ENCODE data around the gene ACP7.

ACP7 gene

GRCh38 chr19:39110263-39110967 lies 26.2 kb downstream of the ACP7 start:
- no peak overlapping the region for H3K4me3 ChIP-seq (ENCODE audit: low read length)
- no peaks in the 10 kb centered on the region for H4K20me1 ChIP-seq (ENCODE audit: control insufficient read depth, insufficient read depth, low read depth, low read length)
- 0 out of 2 replicates have a peak, but pooled peaks cover 4% of the 10 kb centered on the region for H3K27me3 ChIP-seq (ENCODE audit: control insufficient read depth, low read length)
- no peak overlapping the region for H3K27ac ChIP-seq (ENCODE audit: low read depth, low read length)
- no peaks in the 10 kb centered on the region for H3K9me3 ChIP-seq (ENCODE audit: control insufficient read depth, insufficient read depth, low read length)
- H3K36me3 ChIP-seq (ENCODE audit: control insufficient read depth, low read length) = no peaks in the 10 kb centered on the region
- H3K4me2 ChIP-seq (ENCODE audit: low read length) = no peak overlapping the region
- H3K4me1 ChIP-seq (ENCODE audit: control insufficient read depth, low read length) = no peaks in the 10 kb centered on the region
- no peaks in the 10 kb centered on the region for H3K9me2 ChIP-seq (replicated peaks; ENCODE audit: control insufficient read depth, low read length)
- TF ChIP-seq CTCF (IDR thresholded peaks at IDR 0.05; ENCODE audit: low read depth, low read length, poor library complexity, severe bottlenecking) (peak; percentile 80), EZH2phosphoT487 (IDR thresholded peaks at IDR 0.05; ENCODE audit: borderline replicate concordance, low read length) (no peak)
- no peaks in the 10 kb centered on the region for H3F3A ChIP-seq (ENCODE audit: control insufficient read depth, insufficient read depth)
- H3K79me2 ChIP-seq (ENCODE audit: control insufficient read depth, low read length) = no peaks in the 10 kb centered on the region

- Histone ChIP-seq H3K9me3 (ENCODE audit: control insufficient read depth, insufficient read depth, low read length) (no peaks in the 10 kb centered on the region), H3K9me2 (replicated peaks; ENCODE audit: control insufficient read depth, low read length) (no peaks in the 10 kb centered on the region), H3K4me1 (ENCODE audit: control insufficient read depth, low read length) (no peaks in the 10 kb centered on the region), H3K27ac (ENCODE audit: low read depth, low read length) (no peak overlapping the region), H4K20me1 (ENCODE audit: control insufficient read depth, insufficient read depth, low read depth, low read length) (no peaks in the 10 kb centered on the region), H3K4me3 (ENCODE audit: low read length) (no peak overlapping the region), H3K79me2 (ENCODE audit: control insufficient read depth, low read length) (no peaks in the 10 kb centered on the region), H3K27me3 (ENCODE audit: control insufficient read depth, low read length) (0 out of 2 replicates have a peak, but pooled peaks cover 4% of the 10 kb centered on the region), H3F3A (ENCODE audit: control insufficient read depth, insufficient read depth) (no peaks in the 10 kb centered on the region), H3K36me3 (ENCODE audit: control insufficient read depth, low read length) (no peaks in the 10 kb centered on the region), H3K4me2 (ENCODE audit: low read length) (no peak overlapping the region)
- TF ChIP-seq CTCF (IDR thresholded peaks at IDR 0.05; ENCODE audit: low read depth, low read length, poor library complexity, severe bottlenecking) (no peak), EZH2phosphoT487 (IDR thresholded peaks at IDR 0.05; ENCODE audit: borderline replicate concordance, low read length) (no peak)
Measured at GRCh38 chr19:39111593-39112199, 27.5 kb downstream of the ACP7 start.

- 0 out of 2 replicates have a peak, but pooled peaks cover 4% of the 10 kb centered on the region for H3K27me3 ChIP-seq (ENCODE audit: control insufficient read depth, low read length)
- H3K4me2 ChIP-seq (ENCODE audit: low read length) = no peak overlapping the region
- H4K20me1 ChIP-seq (ENCODE audit: control insufficient read depth, insufficient read depth, low read depth, low read length) = no peaks in the 10 kb centered on the region
- no peaks in the 10 kb centered on the region for H3K36me3 ChIP-seq (ENCODE audit: control insufficient read depth, low read length)
- H3K4me3 ChIP-seq (ENCODE audit: low read length) = no peak overlapping the region
- no peaks in the 10 kb centered on the region for H3K4me1 ChIP-seq (ENCODE audit: control insufficient read depth, low read length)
- no peaks in the 10 kb centered on the region for H3F3A ChIP-seq (ENCODE audit: control insufficient read depth, insufficient read depth)
- no peak overlapping the region for H3K27ac ChIP-seq (ENCODE audit: low read depth, low read length)
- no peaks in the 10 kb centered on the region for H3K79me2 ChIP-seq (ENCODE audit: control insufficient read depth, low read length)
- TF ChIP-seq CTCF (IDR thresholded peaks at IDR 0.05; ENCODE audit: low read depth, low read length, poor library complexity, severe bottlenecking) (no peak), EZH2phosphoT487 (IDR thresholded peaks at IDR 0.05; ENCODE audit: borderline replicate concordance, low read length) (no peak)
- no peaks in the 10 kb centered on the region for H3K9me2 ChIP-seq (replicated peaks; ENCODE audit: control insufficient read depth, low read length)
- H3K9me3 ChIP-seq (ENCODE audit: control insufficient read depth, insufficient read depth, low read length) = no peaks in the 10 kb centered on the region
Measured at GRCh38 chr19:39112338-39112890, 28.2 kb downstream of the ACP7 start.
